SK-N-SH (cell line): Measurements from ENCODE around the gene SPECC1L. TPM values are rescaled to one million over a fixed set of nuclear protein-coding genes. Genes with fewer than 3 reads are reported as not detected.

Experiments used
- CTCF ChIA-PET: fragments of 300-600, 350-600 bp; formaldehyde crosslinking; extraction: SDS; loops from one replicate; lab custom pipeline; 2021; lab: Yijun Ruan, JAX
- POLR2A ChIA-PET: fragments of 350-600 bp; sonication (Branson Sonifier 250); formaldehyde crosslinking; extraction: SDS; loops from one replicate; lab custom pipeline; 2020; ENCODE audit warnings: antibody characterized with exemption, inconsistent platforms; lab: Yijun Ruan, JAX
- DNase-seq: peaks from one replicate; pipeline ENCODE4 v3.0.0; 2012
- H2AFZ ChIP-seq: fragments of 200-600 bp; sonication (generic); 2 replicates; pipeline ENCODE4 v1.8.1; 2016; ENCODE audit warnings: antibody characterized with exemption, mild to moderate bottlenecking, low read depth
- H3F3A ChIP-seq: fragments of 200-600 bp; sonication (generic); replicated peaks from 2 replicates; pipeline ENCODE3; 2016; ENCODE audit warnings: antibody characterized with exemption, mild to moderate bottlenecking; ENCODE audit not compliant: insufficient read depth
- H3K27ac ChIP-seq, 2 experiments: fragments of 200-500 bp in 1 of 2; fragments of 200-600 bp in 1 of 2; sonication (Bioruptor generic) in 1 of 2; sonication (generic), shearing (Covaris generic) in 1 of 2; 2 replicates each; pipeline versions ENCODE4 v1.5.1 to v1.6.1; 2014 to 2016; ENCODE audit warnings: low read depth in 2 of 2, inconsistent platforms in 1 of 2, low read length in 1 of 2, mild to moderate bottlenecking in 1 of 2, mixed read lengths in 1 of 2
- H3K27me3 ChIP-seq: fragments of 200-600 bp; sonication (generic), shearing (Covaris generic); 2 replicates; pipeline ENCODE4 v1.6.1; 2016; ENCODE audit warnings: mixed run types; ENCODE audit not compliant: insufficient read depth
- H3K36me3 ChIP-seq, 2 experiments: fragments of 200-500 bp in 1 of 2; fragments of 200-600 bp in 1 of 2; sonication (Bioruptor generic) in 1 of 2; sonication (generic) in 1 of 2; replicated peaks in 1 of 2; 2 replicates each; pipeline versions ENCODE3 to v1.5.1; 2014 to 2016; ENCODE audit warnings: low read length in 1 of 2, mild to moderate bottlenecking in 1 of 2; ENCODE audit not compliant: insufficient read depth in 2 of 2, control insufficient read depth in 1 of 2
- H3K4me1 ChIP-seq, 2 experiments: fragments of 200-500 bp in 1 of 2; fragments of 200-600 bp in 1 of 2; sonication (Bioruptor generic) in 1 of 2; sonication (generic), shearing (Covaris generic) in 1 of 2; 2 replicates each; pipeline versions ENCODE4 v1.5.1 to v1.6.1; 2014 to 2016; ENCODE audit warnings: low read depth in 1 of 2, low read length in 1 of 2, mixed run types in 1 of 2; ENCODE audit not compliant: insufficient read depth in 2 of 2, control insufficient read depth in 1 of 2
- H3K4me2 ChIP-seq: fragments of 200-600 bp; sonication (generic), shearing (Covaris generic); 2 replicates; pipeline ENCODE4 v1.6.1; 2017; ENCODE audit warnings: mixed run types
- H3K4me3 ChIP-seq, 2 experiments: fragments of 200-500 bp in 1 of 2; fragments of 200-600 bp in 1 of 2; sonication (Bioruptor generic) in 1 of 2; sonication (generic), shearing (Covaris generic) in 1 of 2; 2 replicates each; pipeline versions ENCODE4 v1.5.1 to v1.8.1; 2014 to 2016; ENCODE audit warnings: low read depth in 2 of 2, inconsistent platforms in 1 of 2, low read length in 1 of 2, mild to moderate bottlenecking in 1 of 2, mixed read lengths in 1 of 2, moderate library complexity in 1 of 2
- H3K79me2 ChIP-seq: fragments of 200-600 bp; sonication (generic); 2 replicates; pipeline ENCODE4 v1.8.1; 2017; ENCODE audit warnings: mild to moderate bottlenecking; ENCODE audit not compliant: insufficient read depth
- H3K9ac ChIP-seq: fragments of 200-600 bp; sonication (generic); 2 replicates; pipeline ENCODE4 v1.6.1; 2017; ENCODE audit warnings: mixed run types
- H3K9me2 ChIP-seq: fragments of 200-600 bp; sonication (generic); 2 replicates; pipeline ENCODE4 v1.6.1; 2017; ENCODE audit warnings: mixed run types
- H3K9me3 ChIP-seq: fragments of 200-600 bp; sonication (generic); 2 replicates; pipeline ENCODE4 v1.6.1; 2017; ENCODE audit warnings: mixed run types, mild to moderate bottlenecking, moderate library complexity
- H4K20me1 ChIP-seq: fragments of 200-600 bp; sonication (generic); 2 replicates; pipeline ENCODE4 v1.6.1; 2017; ENCODE audit warnings: mild to moderate bottlenecking, mixed run types; ENCODE audit not compliant: insufficient read depth
- CHD2 ChIP-seq: fragments of 150-350 bp; IDR thresholded peaks from 2 replicates; pipeline ENCODE4 v1.6.1; 2018; ENCODE audit warnings: low read length; ENCODE audit not compliant: partially characterized antibody
- ELF1 ChIP-seq: IDR thresholded peaks from 2 replicates; pipeline ENCODE4 v1.4.0; 2012
- EP300 ChIP-seq, 2 experiments: IDR thresholded peaks; 2 replicates each; pipeline versions ENCODE4 v1.4.0 to v1.6.1; 2012; ENCODE audit warnings: borderline replicate concordance in 1 of 2, low read depth in 1 of 2, low read length in 1 of 2
- EZH2phosphoT487 ChIP-seq: fragments of 200-600 bp; sonication (generic); IDR thresholded peaks from 2 replicates; pipeline ENCODE4 v1.6.1; 2017; ENCODE audit warnings: low read depth, mixed run types, mild to moderate bottlenecking, antibody characterized with exemption, moderate library complexity, borderline replicate concordance
- FOXJ3 ChIP-seq: sonication (generic); formaldehyde crosslinking; IDR thresholded peaks from 2 replicates; pipeline ENCODE4 v1.5.1; 2020; ENCODE audit warnings: mild to moderate bottlenecking, missing genetic modification reagents
- GABPA ChIP-seq: IDR thresholded peaks from 2 replicates; pipeline ENCODE4 v1.4.0; 2012; ENCODE audit warnings: low read depth, mild to moderate bottlenecking
- JUND ChIP-seq: IDR thresholded peaks from 2 replicates; pipeline ENCODE4 v1.4.0; 2012
- POLR2AphosphoS5 ChIP-seq: IDR thresholded peaks from 2 replicates; pipeline ENCODE4 v1.6.1; 2012; ENCODE audit warnings: low read depth, low read length
- RFX5 ChIP-seq: IDR thresholded peaks from 2 replicates; pipeline ENCODE4 v1.6.1; 2012; ENCODE audit warnings: mild to moderate bottlenecking, improper control_type of control experiment, low read length
- RXRA ChIP-seq: IDR thresholded peaks from 2 replicates; pipeline ENCODE4 v1.4.0; 2012; ENCODE audit warnings: low read depth, mild to moderate bottlenecking, borderline replicate concordance
- SIN3A ChIP-seq: IDR thresholded peaks from 2 replicates; pipeline ENCODE4 v1.6.1; 2012; ENCODE audit warnings: low read depth, mild to moderate bottlenecking, low read length, moderate library complexity, borderline replicate concordance
- TAF1 ChIP-seq: IDR thresholded peaks from 2 replicates; pipeline ENCODE4 v1.6.1; 2012; ENCODE audit warnings: low read depth, mild to moderate bottlenecking, low read length, moderate library complexity, borderline replicate concordance
- polyA plus RNA-seq, 3 experiments: library from polyadenylated mRNA; depleted of rRNA; stranded (reverse); fragments of >200 nt; gene quantifications; 2 replicates each; pipeline ENCODE4 v1.2.3, GENCODE V29; 2012
- TF ChIP-seq, protein P1 (sequence below): fragments of 150-350 bp; IDR thresholded peaks from 2 replicates; pipeline ENCODE4 v1.6.1; 2017; ENCODE audit warnings: antibody characterized with exemption, low read length, low read depth, borderline replicate concordance
- TF ChIP-seq, protein P2 (sequence below): fragments of 150-350 bp; IDR thresholded peaks from 2 replicates; pipeline ENCODE4 v1.6.1; 2016; ENCODE audit warnings: mild to moderate bottlenecking, low read depth, low read length
- TF ChIP-seq, protein P3 (sequence below): IDR thresholded peaks from 2 replicates; pipeline ENCODE4 v1.4.0; 2012; ENCODE audit warnings: low read depth, borderline replicate concordance
- TF ChIP-seq, protein P4 (sequence below): IDR thresholded peaks from 2 replicates; pipeline ENCODE4 v1.4.0; 2012; ENCODE audit warnings: low read depth
- TF ChIP-seq, protein P5 (sequence below): IDR thresholded peaks from 2 replicates; pipeline ENCODE4 v1.4.0; 2012; ENCODE audit warnings: low read depth, borderline replicate concordance
- TF ChIP-seq, protein P6 (sequence below): IDR thresholded peaks from 2 replicates; pipeline ENCODE4 v1.6.1; 2012; ENCODE audit warnings: mild to moderate bottlenecking, low read depth, low read length, moderate library complexity

The SPECC1L gene
- polyA plus RNA-seq, 1 of the 3 experiments (the other 2 are of a cell fraction), result 22.9 TPM

DNA sequence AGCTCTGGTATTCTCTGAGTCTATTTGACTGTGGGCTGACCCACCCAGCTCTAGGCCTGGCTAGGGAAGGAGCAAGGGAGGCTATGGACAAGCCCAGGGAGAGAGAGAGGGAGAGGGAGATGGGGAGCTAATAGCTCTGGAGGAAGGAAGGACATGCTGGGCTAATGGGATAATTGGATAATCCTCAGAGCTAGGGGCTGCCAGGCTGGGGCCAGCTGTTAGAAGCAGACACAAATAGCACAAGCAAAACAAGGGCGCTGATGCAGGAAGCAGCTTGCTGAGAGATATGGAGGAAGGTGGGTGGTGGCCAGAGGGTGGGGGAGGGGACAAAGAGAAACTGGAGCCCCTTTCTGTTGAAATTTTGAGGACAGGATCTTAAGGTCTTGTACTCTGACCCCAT is 180.0 kb downstream of the SPECC1L start (continued):
- no peak for TF ChIP-seq TAF1
- TF ChIP-seq GABPA, result no peak
- TF ChIP-seq, protein P1, sequence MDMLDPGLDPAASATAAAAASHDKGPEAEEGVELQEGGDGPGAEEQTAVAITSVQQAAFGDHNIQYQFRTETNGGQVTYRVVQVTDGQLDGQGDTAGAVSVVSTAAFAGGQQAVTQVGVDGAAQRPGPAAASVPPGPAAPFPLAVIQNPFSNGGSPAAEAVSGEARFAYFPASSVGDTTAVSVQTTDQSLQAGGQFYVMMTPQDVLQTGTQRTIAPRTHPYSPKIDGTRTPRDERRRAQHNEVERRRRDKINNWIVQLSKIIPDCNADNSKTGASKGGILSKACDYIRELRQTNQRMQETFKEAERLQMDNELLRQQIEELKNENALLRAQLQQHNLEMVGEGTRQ, result no peak
- no peak for TF ChIP-seq RXRA
- no peak; the same call in 1 of the 2 replicates for TF ChIP-seq RFX5
- TF ChIP-seq FOXJ3 (CRISPR knock-in tag), result peak; percentile 90
- TF ChIP-seq ELF1, result no peak
- TF ChIP-seq, protein P2, sequence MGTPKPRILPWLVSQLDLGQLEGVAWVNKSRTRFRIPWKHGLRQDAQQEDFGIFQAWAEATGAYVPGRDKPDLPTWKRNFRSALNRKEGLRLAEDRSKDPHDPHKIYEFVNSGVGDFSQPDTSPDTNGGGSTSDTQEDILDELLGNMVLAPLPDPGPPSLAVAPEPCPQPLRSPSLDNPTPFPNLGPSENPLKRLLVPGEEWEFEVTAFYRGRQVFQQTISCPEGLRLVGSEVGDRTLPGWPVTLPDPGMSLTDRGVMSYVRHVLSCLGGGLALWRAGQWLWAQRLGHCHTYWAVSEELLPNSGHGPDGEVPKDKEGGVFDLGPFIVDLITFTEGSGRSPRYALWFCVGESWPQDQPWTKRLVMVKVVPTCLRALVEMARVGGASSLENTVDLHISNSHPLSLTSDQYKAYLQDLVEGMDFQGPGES, result no peak

DNA sequence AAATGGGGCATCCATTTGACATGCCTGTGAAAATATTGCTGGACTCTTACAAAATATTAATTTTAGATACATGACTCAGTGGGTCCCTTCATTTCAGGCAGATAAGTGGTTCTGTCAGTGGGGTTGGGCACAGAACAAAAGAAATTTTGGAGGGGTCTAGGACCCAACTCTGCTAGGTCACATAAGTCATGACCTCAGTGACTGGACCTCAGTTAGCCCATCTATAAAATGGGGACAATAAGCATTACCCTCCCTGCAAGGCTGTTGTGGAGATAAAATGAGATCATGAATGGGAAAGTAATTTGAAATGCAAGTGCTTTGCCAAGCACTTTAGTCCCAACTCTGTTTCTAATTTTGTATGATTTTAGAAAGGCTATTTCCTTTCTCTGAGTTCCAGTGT is 180.5 kb downstream of the SPECC1L start:
- Histone ChIP-seq H3K27me3 (no peaks in the 10 kb centered on the region), H3K4me1 (peaks cover 15 to 43% of the 10 kb centered on the region in 2 experiments; a peak in 3 of 4 replicates), H3K27ac (peak overlapping the region in 1 of 2 experiments; percentile 99; a peak in 2 of 4 replicates), H4K20me1 (no peaks in the 10 kb centered on the region), H3K36me3 (no peaks in the 10 kb centered on the region), H3K4me3 (no peak overlapping the region), H2AFZ (no peak overlapping the region), H3K4me2 (no peak overlapping the region), H3F3A (no peaks in the 10 kb centered on the region), H3K9ac (no peak overlapping the region), H3K79me2 (no peaks in the 10 kb centered on the region), H3K9me2 (no peaks in the 10 kb centered on the region), H3K9me3 (0 out of 2 replicates have a peak, but pooled peaks cover 5% of the 10 kb centered on the region)
- ChIA-PET POLR2A (interaction anchor here (0.9 to 1.3 kb wide), 4 partner anchors 10 to 30 kb away, joined by 3 to 5 read pairs (median 4); no protein-coding TSS in a partner anchor), CTCF (interaction anchor here (0.9 to 3.0 kb wide), 3 partner anchors 13 to 44 kb away, joined by 3 to 11 read pairs (median 4); no protein-coding TSS in a partner anchor)
- no peak for DNase-seq
- TF ChIP-seq, protein P1, result no peak
- TF ChIP-seq CHD2, result no peak
- TF ChIP-seq SIN3A, result no peak
- TF ChIP-seq, protein P3, sequence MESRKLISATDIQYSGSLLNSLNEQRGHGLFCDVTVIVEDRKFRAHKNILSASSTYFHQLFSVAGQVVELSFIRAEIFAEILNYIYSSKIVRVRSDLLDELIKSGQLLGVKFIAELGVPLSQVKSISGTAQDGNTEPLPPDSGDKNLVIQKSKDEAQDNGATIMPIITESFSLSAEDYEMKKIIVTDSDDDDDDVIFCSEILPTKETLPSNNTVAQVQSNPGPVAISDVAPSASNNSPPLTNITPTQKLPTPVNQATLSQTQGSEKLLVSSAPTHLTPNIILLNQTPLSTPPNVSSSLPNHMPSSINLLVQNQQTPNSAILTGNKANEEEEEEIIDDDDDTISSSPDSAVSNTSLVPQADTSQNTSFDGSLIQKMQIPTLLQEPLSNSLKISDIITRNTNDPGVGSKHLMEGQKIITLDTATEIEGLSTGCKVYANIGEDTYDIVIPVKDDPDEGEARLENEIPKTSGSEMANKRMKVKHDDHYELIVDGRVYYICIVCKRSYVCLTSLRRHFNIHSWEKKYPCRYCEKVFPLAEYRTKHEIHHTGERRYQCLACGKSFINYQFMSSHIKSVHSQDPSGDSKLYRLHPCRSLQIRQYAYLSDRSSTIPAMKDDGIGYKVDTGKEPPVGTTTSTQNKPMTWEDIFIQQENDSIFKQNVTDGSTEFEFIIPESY, result no peak
- TF ChIP-seq GABPA, result no peak
- TF ChIP-seq, protein P4, sequence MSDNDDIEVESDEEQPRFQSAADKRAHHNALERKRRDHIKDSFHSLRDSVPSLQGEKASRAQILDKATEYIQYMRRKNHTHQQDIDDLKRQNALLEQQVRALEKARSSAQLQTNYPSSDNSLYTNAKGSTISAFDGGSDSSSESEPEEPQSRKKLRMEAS, result no peak
- no peak for TF ChIP-seq TAF1
- TF ChIP-seq EZH2phosphoT487, result no peak
- TF ChIP-seq, protein P2, result no peak
- TF ChIP-seq ELF1, result no peak
- TF ChIP-seq, protein P5, sequence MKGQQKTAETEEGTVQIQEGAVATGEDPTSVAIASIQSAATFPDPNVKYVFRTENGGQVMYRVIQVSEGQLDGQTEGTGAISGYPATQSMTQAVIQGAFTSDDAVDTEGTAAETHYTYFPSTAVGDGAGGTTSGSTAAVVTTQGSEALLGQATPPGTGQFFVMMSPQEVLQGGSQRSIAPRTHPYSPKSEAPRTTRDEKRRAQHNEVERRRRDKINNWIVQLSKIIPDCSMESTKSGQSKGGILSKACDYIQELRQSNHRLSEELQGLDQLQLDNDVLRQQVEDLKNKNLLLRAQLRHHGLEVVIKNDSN, result no peak
- TF ChIP-seq EP300 (IDR thresholded peaks at IDR 0.05; ENCODE audit: borderline replicate concordance in 1 of 2, low read depth in 1 of 2, low read length in 1 of 2), result no peak
- TF ChIP-seq JUND, result no peak
- TF ChIP-seq, protein P6, sequence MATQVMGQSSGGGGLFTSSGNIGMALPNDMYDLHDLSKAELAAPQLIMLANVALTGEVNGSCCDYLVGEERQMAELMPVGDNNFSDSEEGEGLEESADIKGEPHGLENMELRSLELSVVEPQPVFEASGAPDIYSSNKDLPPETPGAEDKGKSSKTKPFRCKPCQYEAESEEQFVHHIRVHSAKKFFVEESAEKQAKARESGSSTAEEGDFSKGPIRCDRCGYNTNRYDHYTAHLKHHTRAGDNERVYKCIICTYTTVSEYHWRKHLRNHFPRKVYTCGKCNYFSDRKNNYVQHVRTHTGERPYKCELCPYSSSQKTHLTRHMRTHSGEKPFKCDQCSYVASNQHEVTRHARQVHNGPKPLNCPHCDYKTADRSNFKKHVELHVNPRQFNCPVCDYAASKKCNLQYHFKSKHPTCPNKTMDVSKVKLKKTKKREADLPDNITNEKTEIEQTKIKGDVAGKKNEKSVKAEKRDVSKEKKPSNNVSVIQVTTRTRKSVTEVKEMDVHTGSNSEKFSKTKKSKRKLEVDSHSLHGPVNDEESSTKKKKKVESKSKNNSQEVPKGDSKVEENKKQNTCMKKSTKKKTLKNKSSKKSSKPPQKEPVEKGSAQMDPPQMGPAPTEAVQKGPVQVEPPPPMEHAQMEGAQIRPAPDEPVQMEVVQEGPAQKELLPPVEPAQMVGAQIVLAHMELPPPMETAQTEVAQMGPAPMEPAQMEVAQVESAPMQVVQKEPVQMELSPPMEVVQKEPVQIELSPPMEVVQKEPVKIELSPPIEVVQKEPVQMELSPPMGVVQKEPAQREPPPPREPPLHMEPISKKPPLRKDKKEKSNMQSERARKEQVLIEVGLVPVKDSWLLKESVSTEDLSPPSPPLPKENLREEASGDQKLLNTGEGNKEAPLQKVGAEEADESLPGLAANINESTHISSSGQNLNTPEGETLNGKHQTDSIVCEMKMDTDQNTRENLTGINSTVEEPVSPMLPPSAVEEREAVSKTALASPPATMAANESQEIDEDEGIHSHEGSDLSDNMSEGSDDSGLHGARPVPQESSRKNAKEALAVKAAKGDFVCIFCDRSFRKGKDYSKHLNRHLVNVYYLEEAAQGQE, result no peak
- TF ChIP-seq POLR2AphosphoS5, result no peak
